Stimulated activated CD8-positive, alpha-beta memory T cell treated with anti-CD3 and anti-CD28 coated beads, Interleukin-4, amount 100 ng/mL, for 48 hours (primary cell): ENCODE data around the gene PAN2.
"Not testable (repeated sequence)": the region's sequence is repeated elsewhere in the genome, so short reads cannot be mapped to it uniquely, and the experiment has no call there.

Source experiments
- DNase-seq: peaks from one replicate; pipeline ENCODE4 v3.0.0-alpha.2; 2020

Gene PAN2

GRCh38 chr12:56307221-56307965 lies 26.4 kb downstream of the PAN2 start:
- no peak for DNase-seq

DNA sequence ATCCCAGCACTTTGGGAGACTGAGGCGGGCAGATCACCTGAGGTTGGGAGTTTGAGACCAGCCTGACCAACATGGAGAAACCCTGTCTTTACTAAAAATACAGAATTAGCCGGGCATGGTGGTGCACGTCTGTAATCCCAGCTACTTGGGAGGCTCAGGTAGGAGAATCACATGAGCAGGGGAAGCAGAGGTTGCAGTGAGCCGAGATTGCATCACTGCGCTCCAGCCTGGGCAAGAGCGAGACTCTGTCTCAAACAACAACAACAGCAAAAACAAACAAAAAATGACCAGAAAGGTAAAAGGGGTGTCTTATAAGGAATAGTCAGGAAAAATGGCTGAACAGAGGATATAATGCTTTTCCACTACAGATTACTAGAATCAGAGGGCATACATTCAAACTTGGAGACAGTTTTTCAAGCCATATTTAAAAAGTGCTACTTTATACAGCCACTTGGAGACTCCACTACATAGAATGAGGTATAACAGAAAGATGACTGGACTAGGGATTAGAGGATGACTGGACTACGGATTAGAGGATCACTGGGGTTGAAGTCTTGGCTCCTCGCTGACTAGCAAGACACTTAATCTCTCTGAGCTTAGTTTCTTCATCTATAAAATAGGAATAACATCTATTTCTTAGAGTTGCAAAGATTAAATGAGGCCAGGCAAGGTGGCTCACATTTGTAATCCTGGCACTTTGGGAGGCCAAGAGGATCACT lies 28.8 kb downstream of the PAN2 start:
- DNase-seq, result no peak

GRCh38 chr12:56304276-56304675 lies 29.5 kb downstream of the PAN2 start:
- no peak for DNase-seq

GRCh38 chr12:56300644-56301464 lies 32.9 kb downstream of the PAN2 start:
- no peak for DNase-seq

- peak; percentile 98 for DNase-seq
Observed at GRCh38 chr12:56299853-56300643, 33.8 kb downstream of the PAN2 start, which contains the start of gene CS. CS (minus strand) TSS chr12:56300330; CDS start chr12:56300201, 129 bp downstream.

GRCh38 chr12:56299308-56299852 lies 34.4 kb downstream of the PAN2 start:
- DNase-seq, result no peak

DNA sequence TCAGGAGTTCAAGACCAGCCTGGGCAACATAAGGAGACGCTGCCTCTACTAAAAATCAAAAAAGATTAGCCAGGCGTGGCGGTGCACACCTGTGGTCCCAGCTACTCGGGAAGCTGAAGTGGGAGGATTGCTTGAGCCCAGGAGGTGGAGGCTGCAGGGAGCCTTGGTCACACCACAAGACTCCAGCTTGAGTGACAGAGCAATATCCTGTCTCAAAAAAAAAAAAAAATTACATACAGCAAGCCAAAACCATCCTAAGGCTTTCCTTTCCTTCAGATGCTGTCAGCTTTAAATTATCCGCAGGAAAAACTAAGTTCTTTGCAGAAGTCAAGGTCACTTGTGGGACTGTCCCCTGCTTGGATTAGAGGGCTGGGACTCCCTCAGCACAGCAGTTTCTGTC lies 35.0 kb downstream of the PAN2 start:
- DNase-seq, result no peak

DNA sequence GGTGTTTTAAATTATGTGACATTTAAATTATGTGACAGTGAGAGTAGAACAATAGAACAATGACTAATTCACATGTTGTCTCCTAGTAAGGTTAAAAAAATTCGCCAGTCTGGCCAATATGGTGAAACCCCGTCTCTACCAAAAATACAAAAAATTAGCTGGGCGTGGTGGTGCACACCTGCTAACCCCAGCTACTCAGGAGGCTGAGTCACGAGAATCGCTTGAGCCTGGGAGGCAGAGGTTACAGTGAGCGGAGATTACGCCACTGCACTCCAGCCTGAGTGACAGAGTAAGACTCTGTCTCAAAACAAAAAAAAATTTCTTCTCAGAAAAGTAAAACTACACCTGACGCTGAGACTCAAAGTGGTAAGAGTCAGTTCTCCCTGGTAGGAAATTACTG lies 36.4 kb downstream of the PAN2 start:
- no peak for DNase-seq

GRCh38 chr12:56296295-56296694 lies 37.5 kb downstream of the PAN2 start:
- DNase-seq, result no peak

DNA sequence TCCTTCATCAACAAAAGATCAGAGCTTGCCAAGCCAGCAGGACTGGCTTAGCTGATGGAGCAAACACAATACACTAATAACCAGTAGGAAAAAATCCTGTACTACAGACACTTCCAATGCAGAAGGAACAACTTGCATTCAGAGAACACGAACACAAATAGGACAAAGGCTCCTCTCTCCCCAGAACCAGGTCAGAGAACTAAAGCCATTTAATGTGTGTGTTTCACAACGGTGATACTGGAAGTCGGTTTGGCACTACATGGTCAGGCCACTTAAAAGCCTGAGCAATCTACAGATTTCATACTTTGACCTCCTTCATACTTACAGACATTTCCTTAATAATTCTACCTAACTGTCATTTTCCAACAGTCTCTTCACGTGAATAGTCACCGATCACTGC lies 40.0 kb downstream of the PAN2 start:
- no peak for DNase-seq

DNA sequence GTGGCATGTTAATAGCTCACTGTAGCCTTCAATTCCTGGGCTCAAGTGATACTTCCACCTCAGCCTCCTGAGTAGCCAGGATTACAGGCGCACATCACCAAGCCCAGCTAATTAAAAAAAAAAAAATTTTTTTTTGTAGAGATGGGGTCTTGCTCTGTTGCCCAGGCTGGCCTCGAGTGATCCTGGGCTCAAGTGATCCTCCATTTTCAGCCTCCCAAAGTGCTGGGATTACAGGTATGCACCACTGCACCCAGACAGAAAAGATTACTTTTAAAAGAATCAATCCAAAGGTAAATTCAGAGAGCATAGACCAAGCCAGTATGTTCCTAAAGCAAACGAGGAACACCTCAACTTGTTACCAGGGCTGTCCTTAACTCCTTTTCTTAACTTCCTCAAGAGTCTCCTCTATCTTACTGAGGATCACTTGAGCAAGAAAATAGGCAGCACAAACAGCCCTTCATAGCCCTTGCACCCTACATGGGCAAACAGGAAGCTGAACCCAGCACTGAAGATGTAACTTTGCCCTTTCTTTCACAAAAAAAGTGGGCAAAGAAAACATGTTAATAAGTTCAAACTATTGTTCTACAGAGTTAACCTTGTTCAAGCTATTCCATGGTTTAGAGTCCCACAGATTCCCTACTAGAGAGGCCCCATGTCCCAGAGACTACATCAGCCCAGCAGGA lies 45.0 kb downstream of the PAN2 start:
- DNase-seq, result no peak

- no peak for DNase-seq
Observed at GRCh38 chr12:56286044-56286830, 47.6 kb downstream of the PAN2 start.

GRCh38 chr12:56284263-56284662 lies 49.5 kb downstream of the PAN2 start:
- DNase-seq, result not testable (repeated sequence)

DNA sequence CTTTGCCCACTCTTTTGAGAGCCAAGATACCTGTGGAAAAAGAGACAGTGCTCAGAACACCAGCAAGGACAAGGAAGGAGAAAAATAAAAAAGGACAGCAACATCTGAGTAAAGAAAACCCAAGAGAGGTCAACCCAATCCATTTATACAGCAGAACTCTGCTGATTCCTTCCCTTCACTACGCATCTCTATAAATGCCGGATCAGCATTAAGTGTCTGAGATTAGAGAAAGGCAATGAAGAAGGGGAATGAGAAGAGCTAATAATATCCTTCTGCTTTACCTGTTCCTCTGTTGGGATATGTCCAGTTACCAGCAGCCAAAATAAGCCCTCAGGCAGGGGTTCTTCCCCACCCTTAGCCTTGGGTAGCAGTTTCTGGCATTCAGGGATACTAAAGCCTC lies 51.2 kb downstream of the PAN2 start:
- no peak for DNase-seq

- no peak for DNase-seq
Observed at GRCh38 chr12:56282030-56282429, 51.8 kb downstream of the PAN2 start.

DNA sequence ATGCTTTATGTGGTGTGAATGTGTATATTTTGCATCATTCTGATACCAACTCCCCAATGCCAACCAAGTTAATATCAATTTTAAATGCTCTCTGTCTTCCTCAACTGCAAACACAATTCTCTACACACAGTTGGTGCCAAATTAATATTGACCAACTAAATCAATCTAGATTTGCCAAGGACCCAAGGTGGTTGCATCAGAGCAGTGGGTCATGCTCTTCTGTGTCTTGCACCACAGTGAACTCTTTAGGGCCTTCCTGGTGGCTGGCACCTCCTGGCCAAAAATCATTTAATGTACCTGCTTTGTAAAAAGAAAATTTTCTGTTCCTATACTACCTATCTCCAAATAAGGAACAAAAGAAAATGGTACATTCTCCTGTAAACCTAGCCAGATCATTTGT lies 53.0 kb downstream of the PAN2 start:
- no peak for DNase-seq

DNA sequence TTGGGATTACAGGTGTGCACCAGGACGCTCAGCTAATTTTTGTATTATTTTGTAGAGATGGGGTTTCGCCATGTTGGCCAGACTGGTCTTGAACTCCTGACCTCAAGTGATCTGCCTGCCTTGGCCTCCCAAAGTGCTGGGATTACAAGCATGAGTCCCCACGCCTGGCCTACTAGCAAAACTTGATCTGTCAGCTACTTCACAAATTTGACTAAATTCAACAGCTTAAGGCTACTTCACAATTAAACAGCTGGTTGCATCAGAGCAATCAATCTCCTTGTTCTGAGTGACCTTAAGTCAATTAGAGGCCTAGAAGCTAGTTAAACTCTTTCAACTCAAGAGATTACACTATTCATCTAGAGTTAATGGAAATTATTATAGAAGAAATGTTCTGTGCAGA lies 54.9 kb downstream of the PAN2 start:
- DNase-seq, result no peak

- DNase-seq, result no peak
Observed at GRCh38 chr12:56274299-56274698, 59.5 kb downstream of the PAN2 start.

GRCh38 chr12:56272468-56272867 lies 61.3 kb downstream of the PAN2 start:
- DNase-seq, result not testable (repeated sequence)

DNA sequence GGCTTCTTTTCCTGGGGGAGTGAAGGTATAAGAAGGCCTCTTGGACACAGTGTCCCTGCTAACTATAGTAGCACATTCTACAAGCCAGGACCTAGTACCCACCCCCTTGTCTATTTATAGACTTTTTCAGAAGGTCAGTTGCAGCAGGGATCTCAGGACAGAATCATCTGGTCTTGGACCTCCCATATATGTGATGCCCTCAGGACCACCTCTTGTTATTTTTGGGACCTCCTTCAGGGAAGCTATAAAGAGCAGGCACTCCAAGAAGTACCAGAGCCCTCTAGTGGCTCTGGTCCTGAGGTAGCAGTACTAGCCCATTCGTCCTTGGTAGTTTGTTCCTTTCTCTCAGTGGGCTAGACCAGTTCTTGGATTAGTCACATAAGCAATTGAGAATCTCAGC lies 62.8 kb downstream of the PAN2 start:
- DNase-seq, result no peak
